Neural progenitor cell (in vitro differentiated cells): Measurements from ENCODE around the gene CA5A. TPM values are rescaled to one million over a fixed set of nuclear protein-coding genes. Genes with fewer than 3 reads are reported as not detected.

Experiments
- DNase-seq: peaks from one replicate; pipeline ENCODE4 v3.0.0-alpha.2; 2016; ENCODE audit warnings: low spot score
- H2AFZ ChIP-seq: fragments of 200-600 bp; sonication (generic); replicated peaks from 2 replicates; pipeline ENCODE4 v1.6.1; 2016; ENCODE audit warnings: antibody characterized with exemption
- H3F3A ChIP-seq: fragments of 200-600 bp; sonication (generic); 2 replicates; pipeline ENCODE4 v1.6.1; 2016; ENCODE audit warnings: antibody characterized with exemption, low read depth
- H3K27ac ChIP-seq: fragments of 200-600 bp; sonication (generic); 2 replicates; pipeline ENCODE4 v1.5.1; 2016; ENCODE audit warnings: mild to moderate bottlenecking
- H3K27me3 ChIP-seq: fragments of 200-600 bp; sonication (generic); 2 replicates; pipeline ENCODE4 v1.6.1; 2016; ENCODE audit warnings: mild to moderate bottlenecking, moderate library complexity
- H3K36me3 ChIP-seq: fragments of 200-600 bp; sonication (generic); 2 replicates; pipeline ENCODE4 v1.5.1; 2016
- H3K4me1 ChIP-seq: fragments of 200-600 bp; sonication (generic); 2 replicates; pipeline ENCODE4 v1.6.1; 2016; ENCODE audit warnings: mixed run types
- H3K4me2 ChIP-seq: fragments of 200-600 bp; sonication (generic); 2 replicates; pipeline ENCODE4 v1.6.1; 2016
- H3K4me3 ChIP-seq: fragments of 200-600 bp; sonication (generic); 2 replicates; pipeline ENCODE4 v1.5.1; 2016
- H3K79me2 ChIP-seq: fragments of 200-600 bp; sonication (generic); 2 replicates; pipeline ENCODE4 v1.6.1; 2016; ENCODE audit warnings: low read depth
- H3K9ac ChIP-seq: fragments of 200-600 bp; sonication (generic); 2 replicates; pipeline ENCODE4 v1.6.1; 2016
- H3K9me3 ChIP-seq: fragments of 200-600 bp; sonication (generic); 2 replicates; pipeline ENCODE4 v1.5.1; 2016; ENCODE audit warnings: low read depth
- H4K20me1 ChIP-seq: fragments of 200-600 bp; sonication (generic); 2 replicates; pipeline ENCODE4 v1.6.1; 2016; ENCODE audit warnings: low read depth
- H3K27ac Mint-ChIP-seq: 3 replicates; pipeline ENCODE4 v1.8.0; 2021; ENCODE audit warnings: mixed read lengths
- H3K27me3 Mint-ChIP-seq: 2 replicates; pipeline ENCODE4 v1.8.0; 2022; ENCODE audit warnings: low read depth, mild to moderate bottlenecking, inconsistent platforms, moderate library complexity, mixed read lengths; ENCODE audit not compliant: insufficient read depth
- H3K36me3 Mint-ChIP-seq: 3 replicates; pipeline ENCODE4 v1.8.0; 2021; ENCODE audit warnings: mixed read lengths
- H3K4me1 Mint-ChIP-seq: 3 replicates; pipeline ENCODE4 v1.8.0; 2021; ENCODE audit warnings: mixed read lengths
- H3K4me3 Mint-ChIP-seq: 3 replicates; pipeline ENCODE4 v1.8.0; 2021; ENCODE audit warnings: mild to moderate bottlenecking, moderate library complexity, mixed read lengths
- H3K9me3 Mint-ChIP-seq: 3 replicates; pipeline ENCODE4 v1.8.0; 2020; ENCODE audit warnings: mixed read lengths
- EZH2 ChIP-seq: fragments of 200-600 bp; sonication (generic); IDR thresholded peaks from 2 replicates; pipeline ENCODE4 v1.6.1; 2017; ENCODE audit warnings: antibody characterized with exemption, mild to moderate bottlenecking, moderate library complexity
- EZH2phosphoT487 ChIP-seq: fragments of 200-600 bp; sonication (generic); IDR thresholded peaks from 2 replicates; pipeline ENCODE4 v1.6.1; 2017; ENCODE audit warnings: antibody characterized with exemption
- total RNA-seq: library from RNA; depleted of rRNA; stranded (reverse); fragments of >200 nt; gene quantifications from 2 replicates; pipeline ENCODE4 v1.2.3, GENCODE V29; 2015; ENCODE audit warnings: low replicate concordance
- TF ChIP-seq, protein P1 (sequence below): fragments of 200-600 bp; sonication (generic); IDR thresholded peaks from 2 replicates; pipeline ENCODE4 v1.5.1; 2017; ENCODE audit warnings: antibody characterized with exemption, mild to moderate bottlenecking

CA5A gene
- total RNA-seq, 1 donor from 2014 or later = not detected

DNA sequence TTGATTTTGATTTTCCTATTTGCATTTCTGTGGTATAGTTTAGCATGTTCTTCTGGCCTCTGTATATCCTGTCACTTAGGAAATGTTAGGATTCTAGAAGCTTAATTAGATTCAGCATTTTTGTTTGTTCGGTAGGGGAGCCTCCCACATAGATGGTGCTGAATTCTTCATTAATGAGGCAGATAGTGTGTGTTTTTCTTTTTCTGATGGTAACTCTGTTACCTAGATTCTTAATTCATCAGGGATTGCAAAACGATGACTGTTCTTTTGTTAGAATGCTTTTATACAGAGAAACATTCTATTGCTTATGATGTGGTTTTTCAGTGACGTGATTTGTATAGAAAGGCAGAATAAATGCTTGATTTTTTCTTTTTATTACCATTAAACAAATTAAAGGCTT, 33.9 kb upstream of the CA5A start:
- Histone ChIP-seq H3K9ac (no peak overlapping the region), H3F3A (no peaks in the 10 kb centered on the region), H3K9me3 (peaks cover 14% of the 10 kb centered on the region), H3K36me3 (peaks cover 5% of the 10 kb centered on the region), H3K27ac (no peak overlapping the region), H3K4me3 (no peak overlapping the region), H3K4me2 (no peak overlapping the region), H2AFZ (no peak overlapping the region), H3K27me3 (no peaks in the 10 kb centered on the region), H3K79me2 (peaks cover 89% of the 10 kb centered on the region), H4K20me1 (peaks cover 17% of the 10 kb centered on the region), H3K4me1 (peaks cover 9% of the 10 kb centered on the region)
- no peak overlapping the region for H3K27ac Mint-ChIP-seq
- H3K4me1 Mint-ChIP-seq = peaks cover 13% of the 10 kb centered on the region
- no peak for DNase-seq
- H3K36me3 Mint-ChIP-seq = peaks cover 38% of the 10 kb centered on the region
- no peak for TF ChIP-seq EZH2phosphoT487
- TF ChIP-seq EZH2 = no peak
- TF ChIP-seq, protein P1, sequence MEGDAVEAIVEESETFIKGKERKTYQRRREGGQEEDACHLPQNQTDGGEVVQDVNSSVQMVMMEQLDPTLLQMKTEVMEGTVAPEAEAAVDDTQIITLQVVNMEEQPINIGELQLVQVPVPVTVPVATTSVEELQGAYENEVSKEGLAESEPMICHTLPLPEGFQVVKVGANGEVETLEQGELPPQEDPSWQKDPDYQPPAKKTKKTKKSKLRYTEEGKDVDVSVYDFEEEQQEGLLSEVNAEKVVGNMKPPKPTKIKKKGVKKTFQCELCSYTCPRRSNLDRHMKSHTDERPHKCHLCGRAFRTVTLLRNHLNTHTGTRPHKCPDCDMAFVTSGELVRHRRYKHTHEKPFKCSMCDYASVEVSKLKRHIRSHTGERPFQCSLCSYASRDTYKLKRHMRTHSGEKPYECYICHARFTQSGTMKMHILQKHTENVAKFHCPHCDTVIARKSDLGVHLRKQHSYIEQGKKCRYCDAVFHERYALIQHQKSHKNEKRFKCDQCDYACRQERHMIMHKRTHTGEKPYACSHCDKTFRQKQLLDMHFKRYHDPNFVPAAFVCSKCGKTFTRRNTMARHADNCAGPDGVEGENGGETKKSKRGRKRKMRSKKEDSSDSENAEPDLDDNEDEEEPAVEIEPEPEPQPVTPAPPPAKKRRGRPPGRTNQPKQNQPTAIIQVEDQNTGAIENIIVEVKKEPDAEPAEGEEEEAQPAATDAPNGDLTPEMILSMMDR = no peak
- H3K4me3 Mint-ChIP-seq = no peak overlapping the region
- H3K9me3 Mint-ChIP-seq = peaks cover 30% of the 10 kb centered on the region
- H3K27me3 Mint-ChIP-seq = peaks cover 5% of the 10 kb centered on the region

DNA sequence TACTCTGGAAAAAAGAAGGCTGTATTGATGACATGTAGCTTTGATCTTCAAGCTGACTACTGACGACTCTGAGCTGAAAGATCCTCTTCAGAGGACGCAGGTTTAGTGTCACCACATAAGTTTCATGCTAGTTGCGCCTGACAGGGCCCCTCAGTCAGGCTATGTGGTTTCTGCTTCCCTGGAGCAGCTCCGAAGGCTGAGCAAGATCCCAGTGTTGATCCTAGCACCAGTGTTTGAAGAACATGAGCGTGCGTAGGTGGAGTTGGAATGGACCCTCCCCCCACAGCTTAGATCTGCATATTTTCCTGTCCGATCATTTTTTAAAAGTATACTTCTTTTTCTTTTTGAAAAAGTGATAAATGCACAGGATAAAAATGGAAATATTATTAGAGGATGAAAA, 32.2 kb upstream of the CA5A start:
- Histone ChIP-seq H3F3A (no peaks in the 10 kb centered on the region), H3K36me3 (peaks cover 5% of the 10 kb centered on the region), H4K20me1 (peaks cover 25% of the 10 kb centered on the region), H3K27ac (no peak overlapping the region), H3K27me3 (no peaks in the 10 kb centered on the region), H3K9ac (no peak overlapping the region), H3K9me3 (peaks cover 14% of the 10 kb centered on the region), H3K4me3 (no peak overlapping the region), H3K79me2 (peaks cover 88% of the 10 kb centered on the region), H3K4me1 (peaks cover 9% of the 10 kb centered on the region), H2AFZ (no peak overlapping the region), H3K4me2 (no peak overlapping the region)
- H3K27ac Mint-ChIP-seq = no peak overlapping the region
- H3K4me3 Mint-ChIP-seq = no peak overlapping the region
- DNase-seq = no peak
- TF ChIP-seq EZH2phosphoT487 (no peak), EZH2 (no peak)
- TF ChIP-seq, protein P1 = no peak
- peaks cover 3% of the 10 kb centered on the region for H3K27me3 Mint-ChIP-seq
- peaks cover 19% of the 10 kb centered on the region for H3K4me1 Mint-ChIP-seq
- peaks cover 36% of the 10 kb centered on the region for H3K36me3 Mint-ChIP-seq
- peaks cover 30% of the 10 kb centered on the region for H3K9me3 Mint-ChIP-seq

DNA sequence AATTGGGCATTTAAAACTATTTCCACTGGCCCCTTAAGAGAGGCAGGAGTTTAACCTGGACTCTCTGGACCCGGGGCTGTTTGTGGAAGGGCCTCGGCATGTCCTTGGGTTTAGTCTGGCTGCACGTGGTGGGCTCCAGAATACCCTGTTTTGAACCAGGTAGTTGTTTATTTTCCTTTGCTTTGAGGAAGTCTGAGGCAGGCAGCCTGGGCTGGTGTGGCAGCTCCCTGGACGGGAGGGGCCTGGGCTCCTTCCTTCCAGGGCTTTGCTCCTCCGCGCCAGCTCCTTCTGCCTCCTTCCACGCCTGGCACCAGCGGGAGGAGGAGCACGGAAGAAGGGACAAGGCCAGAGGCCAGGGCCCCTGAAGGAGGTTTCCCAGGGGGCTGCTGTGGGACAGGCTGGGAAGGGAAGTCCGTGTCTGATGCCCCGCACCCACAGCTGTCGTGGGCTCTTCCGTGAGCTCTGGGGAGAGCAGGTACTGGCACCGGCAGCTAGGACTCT, 30.4 kb upstream of the CA5A start:
- Mint-ChIP-seq H3K4me1 (peaks cover 19% of the 10 kb centered on the region), H3K27me3 (peaks cover 3% of the 10 kb centered on the region), H3K4me3 (no peak overlapping the region), H3K36me3 (peaks cover 23% of the 10 kb centered on the region), H3K27ac (no peak overlapping the region), H3K9me3 (peaks cover 16% of the 10 kb centered on the region)
- H3K4me2 ChIP-seq = no peak overlapping the region
- H3F3A ChIP-seq = no peaks in the 10 kb centered on the region
- H3K27me3 ChIP-seq = no peaks in the 10 kb centered on the region
- TF ChIP-seq EZH2phosphoT487 (no peak), EZH2 (no peak)
- TF ChIP-seq, protein P1 = no peak
- peaks cover 9% of the 10 kb centered on the region for H3K4me1 ChIP-seq
- H3K9me3 ChIP-seq = peaks cover 5% of the 10 kb centered on the region
- H3K36me3 ChIP-seq = no peaks in the 10 kb centered on the region
- H3K9ac ChIP-seq = no peak overlapping the region
- H4K20me1 ChIP-seq = peaks cover 31% of the 10 kb centered on the region
- no peak overlapping the region for H3K4me3 ChIP-seq
- peaks cover 88% of the 10 kb centered on the region for H3K79me2 ChIP-seq
- no peak for DNase-seq
- no peak overlapping the region for H3K27ac ChIP-seq
- no peak overlapping the region for H2AFZ ChIP-seq
